HepG2 (cell line): ENCODE data around the gene C3orf22. TPM values are rescaled to one million over a fixed set of nuclear protein-coding genes. Genes with fewer than 3 reads are reported as not detected.
A peak's percentile ranks its signal among the peaks of the same experiment; 100 is the strongest.

Experiments
- ATAC-seq: fragments of 200-7000 bp; cut with Tn5 transposase; 3 replicates; pipeline ENCODE4 v1.9.1; 2020; ENCODE audit warnings: mild to moderate bottlenecking, moderate library complexity
- BruUV-seq: library from RNA; stranded (reverse); fragments of 400-500 nt; replicated peaks from 2 replicates; lab custom pipeline; 2021; lab: Mats Ljungman, UMichigan
- CTCF ChIA-PET: fragments of 300-600 bp; formaldehyde crosslinking; extraction: SDS; loops from one replicate; lab custom pipeline; 2021; ENCODE audit warnings: low total read pairs, inconsistent platforms, low intra/inter-chr PET ratio; lab: Yijun Ruan, JAX
- POLR2A ChIA-PET: fragments of 350-600 bp; sonication (Branson Sonifier 250); formaldehyde crosslinking; loops from one replicate; lab custom pipeline; 2020; ENCODE audit warnings: antibody characterized with exemption, inconsistent platforms; lab: Yijun Ruan, JAX
- DNase-seq: peaks from one replicate; pipeline ENCODE4 v3.0.0-alpha.2; 2015; ENCODE audit warnings: low spot score
- FAIRE-seq: peaks from 3 replicates; lab custom pipeline; 2011; peaks lifted over from hg19 to GRCh38; lab: Jason Lieb, UNC
- H2AFZ ChIP-seq: one replicate; pipeline ENCODE4 v1.6.1; 2011; ENCODE audit warnings: low read length, inconsistent platforms
- H3K27ac ChIP-seq: fragments of 300-600 bp; 3 replicates; pipeline ENCODE4 v1.8.0; 2011; ENCODE audit warnings: mixed run types, mild to moderate bottlenecking, mixed read lengths, low read length, inconsistent platforms; ENCODE audit not compliant: insufficient read depth; ENCODE audit errors: extremely low read length
- H3K27me3 ChIP-seq, 2 experiments: fragments of 200-600 bp in 1 of 2; 2 replicates in 1 of 2; 3 replicates in 1 of 2; pipeline versions ENCODE4 v1.6.0 to v1.8.0; 2011; ENCODE audit warnings: low read length in 2 of 2, mild to moderate bottlenecking in 2 of 2, moderate library complexity in 2 of 2, inconsistent platforms in 1 of 2; ENCODE audit not compliant: insufficient read depth in 2 of 2, control insufficient read depth in 1 of 2
- H3K36me3 ChIP-seq, 2 experiments: fragments of 200-600 bp in 1 of 2; replicated peaks in 1 of 2; 2 replicates in 1 of 2; 3 replicates in 1 of 2; pipeline versions ENCODE4 v1.5.1 to v1.8.0; 2011; ENCODE audit warnings: low read length in 2 of 2, inconsistent platforms in 1 of 2; ENCODE audit not compliant: insufficient read depth in 2 of 2, control insufficient read depth in 1 of 2
- H3K4me1 ChIP-seq: 2 replicates; pipeline ENCODE4 v1.5.1; 2012; ENCODE audit warnings: low read length, inconsistent platforms; ENCODE audit not compliant: insufficient read depth
- H3K4me2 ChIP-seq: 2 replicates; pipeline ENCODE4 v1.6.0; 2011; ENCODE audit warnings: low read depth, low read length, inconsistent platforms
- H3K4me3 ChIP-seq, 3 experiments: fragments of 200-600 bp in 1 of 3; sonication (generic), shearing (Covaris generic) in 1 of 3; replicated peaks in 1 of 3; 2 replicates each; pipeline ENCODE4 v1.5.1; 2011 to 2016; ENCODE audit warnings: low read length in 3 of 3, inconsistent platforms in 2 of 3, low read depth in 2 of 3, mild to moderate bottlenecking in 2 of 3, control low read depth in 1 of 3, mixed read lengths in 1 of 3; ENCODE audit not compliant: insufficient read depth in 1 of 3
- H3K79me2 ChIP-seq: one replicate; pipeline ENCODE4 v1.6.1; 2011; ENCODE audit warnings: low read length, inconsistent platforms; ENCODE audit not compliant: insufficient read depth
- H3K9ac ChIP-seq: 2 replicates; pipeline ENCODE4 v1.6.0; 2011; ENCODE audit warnings: mild to moderate bottlenecking, low read depth, low read length, inconsistent platforms; ENCODE audit not compliant: insufficient read depth
- H3K9me3 ChIP-seq: 2 replicates; pipeline ENCODE4 v1.5.1; 2012; ENCODE audit warnings: mild to moderate bottlenecking, low read length
- H4K20me1 ChIP-seq: 2 replicates; pipeline ENCODE4 v1.6.0; 2011; ENCODE audit warnings: inconsistent platforms, mild to moderate bottlenecking, low read length, moderate library complexity; ENCODE audit not compliant: insufficient read depth
- AGO2 ChIP-seq: fragments of 200-400 bp; formaldehyde crosslinking; optimal IDR thresholded peaks from 2 replicates; pipeline ENCODE3; 2017; ENCODE audit warnings: mild to moderate bottlenecking, low read depth, low read length, moderate library complexity
- JARID2 ChIP-seq: sonication (generic); formaldehyde crosslinking; IDR thresholded peaks from 2 replicates; pipeline ENCODE4 v1.8.1; 2023; ENCODE audit warnings: missing genetic modification reagents, inconsistent platforms; ENCODE audit not compliant: insufficient replicate concordance
- PAXIP1 ChIP-seq: sonication (generic); formaldehyde crosslinking; conservative IDR thresholded peaks from 2 replicates; pipeline ENCODE4 v1.4.0; 2020; ENCODE audit warnings: mild to moderate bottlenecking, missing genetic modification reagents, moderate library complexity
- ZNF629 ChIP-seq: sonication (generic); formaldehyde crosslinking; conservative IDR thresholded peaks from 2 replicates; pipeline ENCODE4 v1.5.0; 2020; ENCODE audit warnings: missing genetic modification reagents
- WGBS: methylation state at CpG from one replicate; pipeline ENCODE4 v1.1.6; 2017; ENCODE audit warnings: low lambda C conversion rate; 5-methylcytosine and 5-hydroxymethylcytosine counted together
- in situ Hi-C: cut with HindIII; loops from 2 replicates; pipeline ENCODE4 v1.10.0; 2017; ENCODE audit warnings: low pct_unique_long_range_greater_than_20kb; ENCODE audit not compliant: extremely low pct_ligation_motif_present
- intact Hi-C: fragments of 100-400 bp; cut with micrococcal nuclease; formaldehyde crosslinking; loops from one replicate; pipeline ENCODE4 v1.10.0; 2022; ENCODE audit not compliant: unreplicated experiment
- polyA plus RNA-seq, 8 experiments: library from polyadenylated mRNA; depleted of rRNA in 3 of 8; stranded (reverse) in 7 of 8; unstranded in 1 of 8; fragments of >200 nt; fragmentation: Illumina TruSeq in 4 of 8; extraction: Trizol in 4 of 8; gene quantifications; 2 replicates each; pipeline versions ENCODE4 v1.2.1 to v1.2.3, GENCODE V29; 2011 to 2016; ENCODE audit warnings: low read depth in 4 of 8, missing spikeins in 1 of 8, mixed read lengths in 1 of 8; ENCODE audit not compliant: insufficient read depth in 1 of 8
- total RNA-seq, 5 experiments: library from RNA; depleted of rRNA; stranded (reverse); fragments of >200 nt; fragmentation: Illumina TruSeq; extraction: Trizol; gene quantifications; 2 replicates each; pipeline ENCODE4 v1.2.3, GENCODE V29; 2016; ENCODE audit warnings: low read depth in 1 of 5

The C3orf22 gene
- total and polyA plus RNA-seq, 2 of the 13 experiments (the other 11 are each of a cell fraction or from before 2014, with no cell fraction given) = not detected

GRCh38 chr3:126537730-126538281 lies 20.9 kb downstream of the C3orf22 start:
- H3K27ac ChIP-seq = no peak overlapping the region
- H3K9me3 ChIP-seq = no peaks in the 10 kb centered on the region
- no peak overlapping the region for H2AFZ ChIP-seq
- no peak overlapping the region for H3K4me2 ChIP-seq
- intact Hi-C loops = no loop called here
- ATAC-seq = peak; percentile 12; the same call in 2 of the 3 replicates
- no peak overlapping the region for H3K9ac ChIP-seq
- H3K4me1 ChIP-seq = no peaks in the 10 kb centered on the region
- H3K27me3 ChIP-seq = no peaks in the 10 kb centered on the region
- FAIRE-seq = no peak
- no TSS peak for BruUV-seq
- H4K20me1 ChIP-seq = no peaks in the 10 kb centered on the region; the same call in 1 of the 2 replicates
- CTCF ChIA-PET = no interaction called here
- no peak overlapping the region for H3K4me3 ChIP-seq
- POLR2A ChIA-PET = interaction anchor here (1.2 kb wide), 1 partner anchor 9 kb away, joined by 5 read pairs; no protein-coding TSS in a partner anchor
- no peak for DNase-seq
- in situ Hi-C loops = no loop called here
- peaks cover 6% of the 10 kb centered on the region for H3K79me2 ChIP-seq
- H3K36me3 ChIP-seq = peaks cover 12 to 30% of the 10 kb centered on the region in 2 experiments
- TF ChIP-seq ZNF629 (peak; percentile 89), PAXIP1 (CRISPR knock-in tag) (no peak)
- TF ChIP-seq, all 625 proteins: peak for 1
- WGBS = 97% methylated on average over 6 of the region's 10 CpGs

GRCh38 chr3:126537116-126537729 lies 21.5 kb downstream of the C3orf22 start:
- Histone ChIP-seq H3K9me3 (no peaks in the 10 kb centered on the region), H2AFZ (no peak overlapping the region), H3K27ac (no peak overlapping the region), H3K4me3 (no peak overlapping the region), H3K27me3 (no peaks in the 10 kb centered on the region), H3K4me1 (no peaks in the 10 kb centered on the region), H3K36me3 (peaks cover 11 to 25% of the 10 kb centered on the region in 2 experiments), H3K4me2 (no peak overlapping the region), H4K20me1 (no peaks in the 10 kb centered on the region; the same call in 1 of the 2 replicates), H3K9ac (no peak overlapping the region), H3K79me2 (peaks cover 6% of the 10 kb centered on the region)
- peak; percentile 12; the same call in 2 of the 3 replicates for ATAC-seq
- intact Hi-C loops = no loop called here
- ChIA-PET POLR2A (interaction anchor here (1.2 kb wide), 1 partner anchor 8 kb away, joined by 5 read pairs; no protein-coding TSS in a partner anchor), CTCF (no interaction called here)
- no peak for DNase-seq
- 73% methylated on average over 4 of the region's 9 CpGs for WGBS
- TF ChIP-seq JARID2 (CRISPR knock-in tag) (no peak), AGO2 (peak; percentile 52)
- in situ Hi-C loops = no loop called here
- BruUV-seq = no TSS peak
- FAIRE-seq = no peak
